Measurements from ENCODE around the gene STRADA. TPM values are rescaled to one million over a fixed set of nuclear protein-coding genes. Genes with fewer than 3 reads are reported as not detected.

The STRADA gene
- total RNA-seq, 1 donor from 2014 or later = 42.9 TPM

- H3K4me3 Mint-ChIP-seq (ENCODE audit: unreplicated experiment) = no peak overlapping the region
- TF ChIP-seq, protein P1, sequence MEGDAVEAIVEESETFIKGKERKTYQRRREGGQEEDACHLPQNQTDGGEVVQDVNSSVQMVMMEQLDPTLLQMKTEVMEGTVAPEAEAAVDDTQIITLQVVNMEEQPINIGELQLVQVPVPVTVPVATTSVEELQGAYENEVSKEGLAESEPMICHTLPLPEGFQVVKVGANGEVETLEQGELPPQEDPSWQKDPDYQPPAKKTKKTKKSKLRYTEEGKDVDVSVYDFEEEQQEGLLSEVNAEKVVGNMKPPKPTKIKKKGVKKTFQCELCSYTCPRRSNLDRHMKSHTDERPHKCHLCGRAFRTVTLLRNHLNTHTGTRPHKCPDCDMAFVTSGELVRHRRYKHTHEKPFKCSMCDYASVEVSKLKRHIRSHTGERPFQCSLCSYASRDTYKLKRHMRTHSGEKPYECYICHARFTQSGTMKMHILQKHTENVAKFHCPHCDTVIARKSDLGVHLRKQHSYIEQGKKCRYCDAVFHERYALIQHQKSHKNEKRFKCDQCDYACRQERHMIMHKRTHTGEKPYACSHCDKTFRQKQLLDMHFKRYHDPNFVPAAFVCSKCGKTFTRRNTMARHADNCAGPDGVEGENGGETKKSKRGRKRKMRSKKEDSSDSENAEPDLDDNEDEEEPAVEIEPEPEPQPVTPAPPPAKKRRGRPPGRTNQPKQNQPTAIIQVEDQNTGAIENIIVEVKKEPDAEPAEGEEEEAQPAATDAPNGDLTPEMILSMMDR (IDR thresholded peaks at IDR 0.05) = no peak
- no peaks in the 10 kb centered on the region for H3K27me3 Mint-ChIP-seq (ENCODE audit: unreplicated experiment)
- no peaks in the 10 kb centered on the region for H3K9me3 Mint-ChIP-seq (ENCODE audit: unreplicated experiment)
- no peak overlapping the region for H3K27ac Mint-ChIP-seq (ENCODE audit: unreplicated experiment)
- peaks cover 24% of the 10 kb centered on the region for H3K4me1 Mint-ChIP-seq (ENCODE audit: unreplicated experiment)
- no peak for DNase-seq (ENCODE audit: extremely low spot score, unreplicated experiment)
- H3K36me3 Mint-ChIP-seq (ENCODE audit: unreplicated experiment) = peaks cover 20% of the 10 kb centered on the region
Observed at GRCh38 chr17:63680700-63681099, 60.9 kb downstream of the STRADA start.

DNA sequence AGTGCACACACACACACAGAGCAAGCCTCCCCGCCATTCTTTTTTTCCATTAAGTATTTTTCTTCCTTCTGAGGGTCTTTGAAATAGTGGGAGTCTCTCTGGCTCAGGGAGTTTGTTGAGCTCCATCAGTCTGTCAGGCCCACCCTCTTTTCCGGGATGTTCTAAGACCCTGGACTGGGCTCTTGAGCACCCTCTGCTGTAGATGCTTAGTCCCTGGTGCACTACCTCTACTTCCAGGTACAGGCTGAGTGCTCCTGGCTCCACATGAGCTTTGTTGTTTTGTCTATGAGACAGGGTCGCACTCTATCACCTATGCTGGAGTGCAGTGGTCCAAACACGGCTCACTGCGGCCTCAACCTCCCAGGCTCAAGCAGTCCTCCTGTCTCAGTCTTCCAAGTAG lies 62.4 kb downstream of the STRADA start:
- Mint-ChIP-seq H3K4me1 (ENCODE audit: unreplicated experiment) (peaks cover 33% of the 10 kb centered on the region), H3K27ac (ENCODE audit: unreplicated experiment) (no peak overlapping the region), H3K9me3 (ENCODE audit: unreplicated experiment) (no peaks in the 10 kb centered on the region), H3K4me3 (ENCODE audit: unreplicated experiment) (no peak overlapping the region), H3K36me3 (ENCODE audit: unreplicated experiment) (peaks cover 20% of the 10 kb centered on the region), H3K27me3 (ENCODE audit: unreplicated experiment) (no peaks in the 10 kb centered on the region)
- TF ChIP-seq, protein P1 (IDR thresholded peaks at IDR 0.05) = no peak
- DNase-seq (ENCODE audit: extremely low spot score, unreplicated experiment) = no peak

- H3K27ac Mint-ChIP-seq (ENCODE audit: unreplicated experiment) = peak overlapping the region; percentile 93
- peaks cover 32% of the 10 kb centered on the region for H3K4me1 Mint-ChIP-seq (ENCODE audit: unreplicated experiment)
- H3K4me3 Mint-ChIP-seq (ENCODE audit: unreplicated experiment) = no peak overlapping the region
- TF ChIP-seq, protein P1 (IDR thresholded peaks at IDR 0.05) = no peak
- peaks cover 14% of the 10 kb centered on the region for H3K36me3 Mint-ChIP-seq (ENCODE audit: unreplicated experiment)
- H3K9me3 Mint-ChIP-seq (ENCODE audit: unreplicated experiment) = no peaks in the 10 kb centered on the region
- no peaks in the 10 kb centered on the region for H3K27me3 Mint-ChIP-seq (ENCODE audit: unreplicated experiment)
- DNase-seq (ENCODE audit: extremely low spot score, unreplicated experiment) = no peak
Observed at GRCh38 chr17:63676584-63676983, 65.0 kb downstream of the STRADA start.

DNA sequence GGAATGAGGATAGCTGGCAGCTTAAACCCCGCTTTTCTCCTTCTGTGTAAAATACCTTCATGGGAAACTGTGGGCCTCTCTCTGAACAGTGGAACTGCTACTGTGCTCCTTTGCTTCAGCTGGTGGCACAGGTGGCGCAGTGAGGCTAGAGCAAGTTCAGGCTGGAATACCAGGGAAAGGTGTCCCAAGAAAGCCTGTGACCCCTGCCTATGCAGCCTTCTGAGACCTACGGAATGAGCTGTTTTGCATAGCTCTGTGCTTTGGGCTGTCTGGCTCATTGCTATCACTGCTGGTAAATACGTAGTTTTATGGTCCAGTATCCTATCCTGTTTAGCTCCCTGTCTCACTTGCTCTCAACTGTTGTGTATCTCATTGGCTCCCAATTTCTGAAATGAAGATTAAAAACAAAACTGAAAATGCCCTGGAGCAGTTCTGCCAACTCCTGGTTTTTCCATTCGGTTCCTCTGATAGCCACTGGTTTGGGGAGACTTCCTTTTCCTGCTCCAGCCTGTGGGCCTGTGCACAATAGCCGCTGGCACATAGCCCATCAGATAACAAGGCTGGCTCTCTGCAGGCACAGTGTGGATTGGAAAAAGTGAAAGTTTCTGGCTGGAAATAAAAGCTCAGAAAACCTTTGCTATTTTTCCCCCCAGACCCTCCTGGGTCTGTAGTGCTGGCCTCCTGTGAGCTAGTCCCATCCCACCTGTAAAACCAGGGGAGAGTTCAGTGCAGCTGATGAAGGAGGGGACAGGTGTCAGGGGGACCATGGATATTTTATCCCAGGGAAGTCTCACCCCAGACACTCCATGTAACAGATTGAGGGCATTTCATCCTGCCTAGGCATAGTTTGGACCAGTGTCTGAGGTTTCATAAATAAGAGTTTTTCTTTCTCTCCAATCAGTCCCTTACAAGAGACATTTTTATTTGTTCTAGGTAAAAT lies 65.7 kb downstream of the STRADA start:
- no peak for DNase-seq (ENCODE audit: extremely low spot score, unreplicated experiment)
- H3K27ac Mint-ChIP-seq (ENCODE audit: unreplicated experiment) = peak overlapping the region; percentile 93

DNA sequence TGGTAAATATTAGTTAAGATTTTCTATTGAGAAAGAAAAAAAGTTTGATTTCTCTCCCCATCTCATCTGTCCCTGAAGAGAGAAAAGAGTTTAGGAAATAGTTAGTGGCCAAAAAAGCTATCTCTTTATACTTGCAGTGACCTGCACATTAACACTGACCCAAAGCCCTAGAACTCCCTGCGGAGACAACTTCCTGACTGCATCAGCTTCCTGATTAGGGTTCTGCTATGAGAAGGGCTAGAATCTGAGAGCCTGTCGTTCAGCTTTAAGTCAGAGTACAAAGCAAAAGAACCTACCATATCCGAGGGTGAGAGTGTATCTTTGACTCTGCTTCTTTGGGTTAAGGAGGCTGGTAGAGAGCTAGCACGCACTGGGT lies 66.4 kb downstream of the STRADA start:
- TF ChIP-seq, protein P1 (IDR thresholded peaks at IDR 0.05) = no peak
- peak overlapping the region; percentile 93 for H3K27ac Mint-ChIP-seq (ENCODE audit: unreplicated experiment)
- peaks cover 24% of the 10 kb centered on the region for H3K4me1 Mint-ChIP-seq (ENCODE audit: unreplicated experiment)
- no peaks in the 10 kb centered on the region for H3K9me3 Mint-ChIP-seq (ENCODE audit: unreplicated experiment)
- no peaks in the 10 kb centered on the region for H3K27me3 Mint-ChIP-seq (ENCODE audit: unreplicated experiment)
- H3K4me3 Mint-ChIP-seq (ENCODE audit: unreplicated experiment) = no peak overlapping the region
- DNase-seq (ENCODE audit: extremely low spot score, unreplicated experiment) = no peak
- H3K36me3 Mint-ChIP-seq (ENCODE audit: unreplicated experiment) = peaks cover 15% of the 10 kb centered on the region

More for the DNA sequence above, 65.7 kb downstream of the STRADA start:
- Mint-ChIP-seq H3K4me3 (ENCODE audit: unreplicated experiment) (peak overlapping the region; percentile 37), H3K4me1 (ENCODE audit: unreplicated experiment) (peaks cover 26% of the 10 kb centered on the region), H3K36me3 (ENCODE audit: unreplicated experiment) (peaks cover 14% of the 10 kb centered on the region), H3K27me3 (ENCODE audit: unreplicated experiment) (no peaks in the 10 kb centered on the region), H3K9me3 (ENCODE audit: unreplicated experiment) (no peaks in the 10 kb centered on the region)
- TF ChIP-seq, protein P1 (IDR thresholded peaks at IDR 0.05) = no peak
